Fibroblast of the aortic adventitia (primary cell): ENCODE data around the gene KCNK15. TPM values are rescaled to one million over a fixed set of nuclear protein-coding genes. Genes with fewer than 3 reads are reported as not detected.

ENCODE experiments used
- DNase-seq: peaks from one replicate; pipeline ENCODE4 v3.0.0-alpha.2; 2010; ENCODE audit warnings: low read depth
- H3K4me3 ChIP-seq: 2 replicates; pipeline ENCODE4 v1.5.1; 2011; ENCODE audit warnings: low read depth, mild to moderate bottlenecking, control low read depth, low read length, moderate library complexity
- total RNA-seq: library from RNA; depleted of rRNA; stranded (reverse); fragments of >200 nt; gene quantifications from 2 replicates; pipeline ENCODE4 v1.2.3, GENCODE V29; 2012; ENCODE audit warnings: low replicate concordance
- TF ChIP-seq, protein P1 (sequence below): IDR thresholded peaks from 2 replicates; pipeline ENCODE4 v1.5.1; 2011; ENCODE audit warnings: mild to moderate bottlenecking, low read length, control low read depth, inconsistent platforms; ENCODE audit not compliant: insufficient read depth

Gene KCNK15
- total RNA-seq, 1 donor = 8.5 TPM

DNA sequence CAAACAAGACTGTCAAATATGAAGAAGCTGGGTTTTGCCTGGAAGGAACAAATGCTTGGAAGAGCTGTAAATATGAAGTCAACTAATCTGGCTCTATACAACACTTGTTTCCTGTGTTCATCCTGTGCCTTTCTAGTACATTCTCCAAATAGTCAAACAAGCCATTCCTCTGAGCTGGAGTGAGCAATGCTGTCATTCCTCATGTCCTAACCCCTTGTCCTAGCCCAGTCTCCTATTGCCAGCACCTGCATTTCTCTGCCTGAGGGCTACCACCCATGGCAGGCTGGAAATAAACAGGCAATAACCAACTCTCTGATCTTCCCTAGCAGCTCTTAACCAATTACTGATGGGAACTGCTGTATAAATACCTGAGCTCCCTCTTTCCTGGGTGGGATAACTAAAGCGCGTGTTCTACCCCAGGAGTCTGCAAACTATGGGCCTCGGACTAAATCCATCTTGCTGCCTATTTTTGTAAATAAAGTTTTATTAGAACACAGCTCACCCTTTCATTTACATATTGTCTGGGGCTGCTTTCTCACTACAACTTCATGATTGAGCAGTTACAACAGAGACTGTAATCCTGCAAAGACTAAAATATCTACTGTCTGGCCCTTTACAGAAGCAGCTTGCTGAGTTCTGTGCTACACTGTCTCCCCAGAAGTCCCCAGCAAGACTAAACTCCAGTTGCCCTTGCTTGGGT lies 51.2 kb downstream of the KCNK15 start:
- no peak overlapping the region for H3K4me3 ChIP-seq
- no peak for DNase-seq
- TF ChIP-seq, protein P1, sequence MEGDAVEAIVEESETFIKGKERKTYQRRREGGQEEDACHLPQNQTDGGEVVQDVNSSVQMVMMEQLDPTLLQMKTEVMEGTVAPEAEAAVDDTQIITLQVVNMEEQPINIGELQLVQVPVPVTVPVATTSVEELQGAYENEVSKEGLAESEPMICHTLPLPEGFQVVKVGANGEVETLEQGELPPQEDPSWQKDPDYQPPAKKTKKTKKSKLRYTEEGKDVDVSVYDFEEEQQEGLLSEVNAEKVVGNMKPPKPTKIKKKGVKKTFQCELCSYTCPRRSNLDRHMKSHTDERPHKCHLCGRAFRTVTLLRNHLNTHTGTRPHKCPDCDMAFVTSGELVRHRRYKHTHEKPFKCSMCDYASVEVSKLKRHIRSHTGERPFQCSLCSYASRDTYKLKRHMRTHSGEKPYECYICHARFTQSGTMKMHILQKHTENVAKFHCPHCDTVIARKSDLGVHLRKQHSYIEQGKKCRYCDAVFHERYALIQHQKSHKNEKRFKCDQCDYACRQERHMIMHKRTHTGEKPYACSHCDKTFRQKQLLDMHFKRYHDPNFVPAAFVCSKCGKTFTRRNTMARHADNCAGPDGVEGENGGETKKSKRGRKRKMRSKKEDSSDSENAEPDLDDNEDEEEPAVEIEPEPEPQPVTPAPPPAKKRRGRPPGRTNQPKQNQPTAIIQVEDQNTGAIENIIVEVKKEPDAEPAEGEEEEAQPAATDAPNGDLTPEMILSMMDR = no peak

DNA sequence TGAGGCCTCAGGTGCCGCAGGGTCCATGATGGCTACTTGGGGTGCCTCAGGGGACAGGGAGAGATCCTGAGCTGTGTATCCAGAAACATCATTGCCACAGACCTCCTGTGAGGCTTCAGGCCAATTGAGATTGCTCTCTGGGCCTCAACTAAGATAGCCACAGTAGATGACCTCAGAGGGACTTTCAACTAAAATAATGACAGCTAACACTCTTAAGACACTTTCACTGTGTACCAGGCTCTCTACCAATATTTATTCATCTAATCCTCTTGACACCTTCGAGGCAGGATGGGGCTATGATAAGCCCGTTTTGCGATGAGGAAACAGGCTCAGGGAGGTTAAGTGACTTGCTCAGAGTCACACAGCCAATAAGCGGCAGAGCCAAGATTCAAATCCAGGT lies 54.0 kb downstream of the KCNK15 start:
- H3K4me3 ChIP-seq = no peak overlapping the region
- TF ChIP-seq, protein P1 = no peak

DNA sequence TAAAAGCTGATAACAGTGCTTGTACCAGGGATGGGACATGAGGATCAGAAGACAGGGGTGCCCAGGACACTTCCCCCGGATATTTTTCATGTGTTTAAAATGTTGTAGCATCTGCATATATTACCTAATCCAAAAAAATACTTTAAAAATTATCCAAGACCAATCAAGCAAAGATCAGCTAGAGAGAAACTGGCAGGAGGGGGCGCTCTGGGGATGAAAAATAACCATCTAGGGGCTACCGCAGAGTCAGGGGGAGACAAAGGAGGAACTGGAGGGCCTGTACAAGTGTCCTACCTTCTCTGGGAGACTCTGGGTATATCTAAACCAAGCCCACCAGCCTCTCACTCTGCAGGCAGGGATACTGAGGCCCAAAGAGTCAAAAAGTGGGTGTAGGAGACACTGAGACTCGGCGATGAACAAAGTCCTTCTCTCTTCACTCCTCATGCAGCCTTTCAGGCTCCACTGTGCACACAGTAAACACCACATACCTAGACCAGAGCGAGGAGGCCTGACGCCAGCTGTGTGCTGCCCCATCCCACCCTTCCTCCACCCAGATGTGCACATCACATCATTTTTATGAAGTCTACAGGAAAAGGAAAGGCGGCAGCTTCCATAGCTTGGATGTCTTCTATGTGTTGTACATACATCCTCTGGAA lies 54.9 kb downstream of the KCNK15 start:
- TF ChIP-seq, protein P1 = peak; percentile 19
- no peak for DNase-seq
- no peak overlapping the region for H3K4me3 ChIP-seq

More for the DNA sequence above, 54.0 kb downstream of the KCNK15 start:
- DNase-seq = no peak

Other genes starting within 250 kb of the KCNK15 start
- gene SERINC3, start 223.8 kb upstream of the KCNK15 start, total RNA-seq = 113 and 160 TPM in 2 replicates
- gene PKIG, start 163.3 kb upstream of the KCNK15 start, total RNA-seq = 83.2 and 134 TPM in 2 replicates
- gene ADA, start 94.2 kb upstream of the KCNK15 start, total RNA-seq = 4.6 and 11.8 TPM in 2 replicates
- gene CCN5, start 30.5 kb upstream of the KCNK15 start, total RNA-seq = 67.9 and 266 TPM in 2 replicates
- 0.27 and 0.41 TPM in 2 replicates for gene RIMS4, start 64.7 kb downstream of the KCNK15 start, total RNA-seq
- gene YWHAB, start 139.8 kb downstream of the KCNK15 start, total RNA-seq = 174 and 180 TPM in 2 replicates
- 7.9 and 13.8 TPM in 2 replicates for gene PABPC1L, start 164.2 kb downstream of the KCNK15 start, total RNA-seq
- gene TOMM34, start 214.5 kb downstream of the KCNK15 start, total RNA-seq = 7.0 and 29.3 TPM in 2 replicates
- 20.8 and 41.6 TPM in 2 replicates for gene STK4, start 220.6 kb downstream of the KCNK15 start, total RNA-seq